HG03280 (cell line): ENCODE data around the gene PCDHA8.
"Not testable (repeated sequence)": the region's sequence is repeated elsewhere in the genome, so short reads cannot be mapped to it uniquely, and the experiment has no call there.

ENCODE experiments used
- ATAC-seq: cut with Tn5 transposase; IDR thresholded peaks from one replicate; pipeline ENCODE4 v1.9.1; 2021; ENCODE audit warnings: mild to moderate bottlenecking, moderate library complexity; ENCODE audit not compliant: unreplicated experiment

PCDHA8 gene

DNA sequence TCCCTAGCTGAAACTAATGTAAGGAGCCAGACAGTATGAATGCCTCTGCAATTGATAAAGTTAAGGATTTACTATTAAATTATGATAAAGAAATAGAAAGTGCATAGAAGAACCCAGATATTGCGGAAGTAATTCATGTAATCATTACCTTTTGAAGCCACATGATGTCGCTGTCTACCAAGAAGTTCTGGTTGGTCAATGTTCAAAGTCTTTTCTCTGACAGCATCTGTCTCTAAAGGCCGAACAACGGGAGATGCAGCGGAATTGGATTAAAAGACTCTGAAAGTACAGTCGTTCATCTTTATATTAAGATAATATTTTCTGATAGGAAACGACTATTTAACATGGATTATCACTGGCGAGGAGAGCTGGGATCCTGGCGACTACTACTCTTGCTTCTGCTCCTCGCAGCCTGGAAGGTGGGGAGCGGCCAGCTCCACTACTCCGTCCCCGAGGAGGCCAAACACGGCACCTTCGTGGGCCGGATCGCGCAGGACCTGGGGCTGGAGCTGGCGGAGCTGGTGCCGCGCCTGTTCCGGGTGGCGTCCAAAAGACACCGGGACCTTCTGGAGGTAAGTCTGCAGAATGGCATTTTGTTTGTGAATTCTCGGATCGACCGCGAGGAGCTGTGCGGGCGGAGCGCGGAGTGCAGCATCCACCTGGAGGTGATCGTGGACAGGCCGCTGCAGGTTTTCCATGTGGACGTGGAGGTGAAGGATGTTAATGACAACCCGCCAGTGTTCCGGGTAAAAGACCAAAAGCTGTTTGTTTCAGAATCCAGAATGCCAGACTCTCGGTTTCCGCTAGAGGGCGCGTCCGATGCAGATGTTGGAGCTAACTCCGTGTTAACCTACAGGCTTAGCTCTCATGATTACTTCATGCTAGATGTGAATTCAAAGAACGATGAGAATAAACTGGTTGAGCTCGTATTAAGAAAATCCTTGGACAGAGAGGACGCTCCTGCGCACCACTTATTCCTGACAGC is at the start of gene PCDHA8:
PCDHA8 (plus strand) TSS at position 210 of the 985 bp plus-strand sequence; CDS start at position 345, 135 bp downstream.
- ATAC-seq: no peak

DNA sequence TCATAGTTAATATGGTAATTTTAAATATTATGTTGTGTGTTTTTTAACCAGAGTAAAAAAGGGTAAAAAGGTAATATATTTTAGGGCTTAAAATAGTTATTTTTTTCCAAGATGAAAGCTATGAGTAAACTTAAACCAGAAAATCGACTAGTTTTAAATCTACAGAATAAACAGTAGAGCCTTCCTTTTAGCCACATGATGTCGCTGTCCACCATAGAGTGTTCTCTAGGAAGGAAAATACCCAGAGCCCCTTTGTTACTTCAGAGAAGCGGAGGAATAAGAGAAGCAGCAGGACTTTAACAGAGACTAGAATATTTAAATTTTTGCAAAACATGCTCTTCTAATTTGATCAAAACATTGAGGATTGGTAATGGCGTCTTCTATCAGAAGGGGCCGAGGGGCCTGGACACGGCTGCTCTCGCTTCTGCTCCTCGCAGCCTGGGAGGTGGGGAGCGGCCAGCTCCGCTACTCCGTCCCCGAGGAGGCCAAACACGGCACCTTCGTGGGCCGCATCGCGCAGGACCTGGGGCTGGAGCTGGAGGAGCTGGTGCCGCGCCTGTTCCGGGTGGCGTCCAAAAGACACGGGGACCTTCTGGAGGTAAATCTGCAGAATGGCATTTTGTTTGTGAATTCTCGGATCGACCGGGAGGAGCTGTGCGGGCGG is 46.3 kb upstream of the PCDHA8 start, which contains the start of gene PCDHA2:
PCDHA2 (plus strand) TSS at position 258 of the 664 bp plus-strand sequence.
- ATAC-seq: no peak

DNA sequence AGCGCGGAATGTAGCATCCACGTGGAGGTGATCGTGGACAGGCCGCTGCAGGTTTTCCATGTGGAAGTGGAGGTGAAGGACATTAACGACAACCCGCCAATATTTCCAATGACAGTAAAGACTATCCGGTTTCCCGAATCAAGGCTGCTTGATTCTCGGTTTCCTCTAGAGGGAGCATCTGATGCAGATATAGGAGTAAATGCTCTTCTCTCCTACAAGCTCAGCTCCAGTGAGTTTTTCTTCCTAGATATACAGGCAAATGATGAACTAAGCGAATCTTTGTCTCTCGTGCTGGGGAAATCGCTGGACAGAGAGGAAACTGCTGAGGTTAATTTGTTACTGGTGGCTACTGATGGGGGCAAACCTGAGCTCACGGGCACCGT is 45.7 kb upstream of the PCDHA8 start:
- ATAC-seq: no peak

DNA sequence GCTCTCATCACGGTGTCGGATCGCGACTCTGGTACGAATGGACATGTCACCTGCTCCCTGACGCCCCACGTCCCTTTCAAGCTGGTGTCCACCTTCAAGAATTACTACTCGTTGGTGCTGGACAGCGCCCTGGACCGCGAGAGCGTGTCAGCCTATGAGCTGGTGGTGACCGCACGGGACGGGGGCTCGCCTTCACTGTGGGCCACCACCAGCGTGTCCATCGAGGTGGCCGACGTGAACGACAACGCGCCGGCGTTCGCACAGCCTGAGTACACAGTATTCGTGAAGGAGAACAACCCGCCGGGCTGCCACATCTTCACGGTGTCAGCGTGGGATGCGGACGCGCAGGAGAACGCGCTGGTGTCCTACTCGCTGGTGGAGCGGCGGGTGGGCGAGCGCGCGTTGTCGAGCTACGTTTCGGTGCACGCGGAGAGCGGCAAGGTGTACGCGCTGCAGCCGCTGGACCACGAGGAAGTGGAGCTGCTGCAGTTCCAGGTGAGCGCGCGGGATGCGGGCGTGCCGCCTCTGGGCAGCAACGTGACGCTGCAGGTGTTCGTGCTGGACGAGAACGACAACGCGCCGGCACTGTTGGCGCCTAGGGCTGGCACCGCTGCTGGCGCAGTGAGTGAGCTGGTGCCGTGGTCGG is 44.8 kb upstream of the PCDHA8 start:
- ATAC-seq: not testable (repeated sequence)

DNA sequence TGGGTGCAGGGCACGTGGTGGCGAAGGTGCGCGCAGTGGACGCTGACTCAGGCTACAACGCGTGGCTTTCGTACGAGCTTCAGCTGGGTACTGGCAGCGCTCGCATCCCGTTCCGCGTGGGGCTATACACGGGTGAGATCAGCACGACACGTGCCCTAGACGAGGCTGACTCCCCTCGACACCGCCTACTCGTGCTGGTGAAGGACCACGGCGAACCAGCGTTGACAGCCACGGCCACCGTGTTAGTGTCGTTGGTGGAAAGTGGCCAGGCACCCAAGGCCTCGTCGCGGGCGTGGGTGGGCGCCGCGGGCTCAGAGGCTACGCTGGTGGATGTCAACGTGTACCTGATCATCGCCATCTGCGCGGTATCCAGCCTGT is 44.3 kb upstream of the PCDHA8 start:
- ATAC-seq: no peak

DNA sequence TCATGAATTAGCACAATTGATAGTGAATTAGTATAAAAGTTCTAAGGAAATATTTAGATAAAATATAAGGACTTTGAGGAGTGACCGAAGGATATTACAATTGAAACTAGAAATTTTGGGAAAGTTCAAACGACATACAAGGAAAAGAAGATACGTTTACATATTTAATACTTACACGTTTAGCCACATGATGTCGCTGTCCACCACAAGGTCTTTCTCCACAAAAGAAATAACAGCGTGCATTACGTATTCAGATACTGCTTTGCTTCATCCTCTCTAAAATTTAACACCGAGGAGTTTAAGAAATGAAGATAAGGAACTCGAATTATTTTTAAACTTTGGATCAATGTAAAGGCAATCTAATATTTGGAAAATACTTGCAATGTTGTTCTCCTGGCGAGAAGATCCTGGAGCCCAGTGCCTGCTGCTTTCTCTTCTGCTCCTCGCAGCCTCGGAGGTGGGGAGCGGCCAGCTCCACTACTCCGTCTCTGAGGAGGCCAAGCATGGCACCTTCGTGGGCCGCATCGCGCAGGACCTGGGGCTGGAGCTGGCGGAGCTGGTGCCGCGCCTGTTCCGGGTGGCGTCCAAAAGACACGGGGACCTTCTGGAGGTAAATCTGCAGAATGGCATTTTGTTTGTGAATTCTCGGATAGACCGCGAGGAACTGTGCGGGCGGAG is 40.0 kb upstream of the PCDHA8 start, which contains the start of gene PCDHA3:
PCDHA3 (plus strand) TSS at position 242 of the 678 bp plus-strand sequence.
- no peak for ATAC-seq

GRCh38 chr5:140801494-140801841 is 39.5 kb upstream of the PCDHA8 start:
- no peak for ATAC-seq

GRCh38 chr5:140802381-140802780 is 38.6 kb upstream of the PCDHA8 start:
- ATAC-seq: not testable (repeated sequence)

- no peak for ATAC-seq
Observed at GRCh38 chr5:140802781-140803271, 38.2 kb upstream of the PCDHA8 start.

DNA sequence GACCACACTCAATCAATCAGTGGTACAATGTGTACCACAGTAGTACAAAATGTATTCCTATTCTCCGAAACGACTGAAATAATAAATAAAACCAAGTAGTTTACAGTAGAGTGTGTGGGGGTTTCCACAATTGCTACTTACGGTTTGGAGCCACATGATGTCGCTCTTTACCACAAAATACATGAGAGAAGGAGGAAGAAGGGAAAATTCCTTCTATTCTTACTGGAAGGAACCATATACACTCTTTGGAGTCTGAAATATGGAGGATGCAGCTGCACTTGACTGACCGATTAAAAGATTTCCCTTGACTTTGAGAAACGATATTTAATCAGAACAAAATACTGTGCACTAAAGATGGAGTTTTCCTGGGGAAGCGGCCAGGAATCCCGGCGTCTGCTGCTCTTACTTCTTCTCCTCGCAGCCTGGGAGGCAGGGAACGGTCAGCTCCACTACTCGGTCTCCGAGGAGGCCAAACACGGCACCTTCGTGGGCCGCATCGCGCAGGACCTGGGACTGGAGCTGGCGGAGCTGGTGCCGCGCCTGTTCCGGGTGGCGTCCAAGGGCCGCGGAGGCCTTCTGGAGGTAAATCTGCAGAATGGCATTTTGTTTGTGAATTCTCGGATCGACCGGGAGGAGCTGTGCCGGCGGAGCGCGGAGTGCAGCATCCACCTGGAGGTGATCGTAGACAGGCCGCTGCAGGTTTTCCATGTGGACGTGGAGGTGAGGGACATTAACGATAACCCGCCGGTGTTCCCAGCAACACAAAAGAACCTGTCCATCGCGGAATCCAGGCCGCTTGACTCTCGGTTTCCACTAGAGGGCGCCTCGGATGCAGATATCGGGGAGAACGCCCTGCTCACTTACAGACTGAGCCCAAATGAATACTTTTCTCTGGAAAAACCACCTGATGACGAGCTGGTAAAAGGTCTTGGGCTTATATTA is 33.9 kb upstream of the PCDHA8 start, which contains the start of gene PCDHA4:
PCDHA4 (plus strand) TSS at position 235 of the 942 bp plus-strand sequence.
- ATAC-seq: no peak

GRCh38 chr5:140808241-140808888 is 32.6 kb upstream of the PCDHA8 start:
- ATAC-seq: not testable (repeated sequence)

GRCh38 chr5:140808889-140809291 is 32.1 kb upstream of the PCDHA8 start:
- no peak for ATAC-seq

- ATAC-seq: no peak
Observed at GRCh38 chr5:140821375-140822280, 19.4 kb upstream of the PCDHA8 start, which contains the start of gene PCDHA5. Gene PCDHA5 (plus strand): TSS chr5:140821613.

DNA sequence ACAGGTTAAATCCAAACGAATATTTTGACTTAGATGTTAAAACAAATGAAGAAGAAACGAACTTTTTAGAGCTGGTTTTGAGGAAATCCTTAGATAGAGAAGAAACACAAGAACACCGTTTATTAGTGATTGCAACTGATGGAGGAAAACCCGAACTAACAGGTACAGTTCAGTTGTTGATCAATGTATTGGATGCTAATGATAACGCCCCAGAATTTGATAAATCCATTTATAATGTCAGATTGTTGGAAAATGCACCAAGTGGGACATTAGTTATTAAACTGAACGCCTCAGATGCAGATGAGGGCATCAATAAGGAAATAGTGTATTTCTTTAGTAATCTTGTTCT is 18.7 kb upstream of the PCDHA8 start:
- no peak for ATAC-seq

DNA sequence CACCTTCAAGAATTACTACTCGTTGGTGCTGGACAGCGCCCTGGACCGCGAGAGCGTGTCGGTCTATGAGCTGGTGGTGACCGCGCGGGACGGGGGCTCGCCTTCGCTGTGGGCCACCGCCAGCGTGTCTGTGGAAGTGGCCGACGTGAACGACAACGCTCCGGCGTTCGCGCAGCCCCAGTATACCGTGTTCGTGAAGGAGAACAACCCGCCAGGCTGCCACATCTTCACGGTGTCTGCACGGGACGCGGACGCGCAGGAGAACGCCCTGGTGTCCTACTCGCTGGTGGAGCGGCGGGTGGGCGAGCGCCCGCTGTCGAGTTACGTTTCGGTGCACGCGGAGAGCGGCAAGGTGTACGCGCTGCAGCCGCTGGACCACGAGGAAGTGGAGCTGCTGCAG is 18.0 kb upstream of the PCDHA8 start:
- ATAC-seq: not testable (repeated sequence)

DNA sequence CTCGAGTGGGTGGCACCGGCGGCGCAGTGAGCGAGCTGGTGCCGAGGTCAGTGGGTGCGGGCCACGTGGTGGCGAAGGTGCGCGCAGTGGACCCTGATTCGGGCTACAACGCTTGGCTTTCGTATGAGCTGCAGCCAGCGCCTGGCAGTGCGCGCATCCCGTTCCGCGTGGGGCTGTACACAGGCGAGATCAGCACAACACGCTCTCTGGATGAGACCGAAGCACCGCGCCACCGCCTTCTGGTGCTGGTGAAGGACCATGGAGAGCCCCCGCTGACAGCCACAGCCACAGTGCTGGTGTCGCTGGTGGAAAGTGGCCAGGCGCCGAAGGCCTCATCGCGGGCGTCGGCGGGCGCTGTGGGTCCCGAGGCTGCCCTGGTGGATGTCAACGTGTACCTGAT is 17.5 kb upstream of the PCDHA8 start:
- ATAC-seq: no peak

- no peak for ATAC-seq
Observed at GRCh38 chr5:140827704-140828361, 13.2 kb upstream of the PCDHA8 start, which contains the start of gene PCDHA6. Gene PCDHA6 (plus strand): TSS chr5:140827960. CDS start chr5:140828092, 132 bp downstream.
